ENCODE measurements around the gene MBNL1. TPM values are rescaled to one million over a fixed set of nuclear protein-coding genes. Genes with fewer than 3 reads are reported as not detected.
A peak's percentile ranks its signal among the peaks of the same experiment; 100 is the strongest.
"Not testable (repeated sequence)": the region's sequence is repeated elsewhere in the genome, so short reads cannot be mapped to it uniquely, and the experiment has no call there.

MBNL1 gene
- total RNA-seq, 5 donors from 2014 or later (not counting 1 experiment from before 2014, with no cell fraction given) = 408 to 705 (median 423) TPM

DNA sequence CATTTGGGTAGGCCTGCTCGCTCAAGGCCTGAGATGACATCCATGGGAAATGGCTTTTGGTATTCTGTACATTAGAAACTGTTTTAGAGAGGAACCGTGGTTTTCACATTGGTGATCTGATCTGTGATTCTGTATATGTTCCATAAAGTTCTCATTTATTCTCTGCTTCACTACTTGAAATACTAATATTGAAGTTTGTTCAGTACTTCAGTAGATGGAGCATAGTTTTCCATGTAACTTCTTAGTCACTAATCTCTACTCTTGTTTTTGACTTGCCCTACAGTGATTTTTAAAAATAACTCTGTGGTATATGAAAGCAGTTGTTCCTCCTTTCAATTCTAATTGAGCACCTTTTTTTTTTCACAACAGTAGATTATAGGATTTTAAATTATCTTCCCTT, 66.5 kb downstream of the MBNL1 start:
- ChIA-PET POLR2A (interaction anchor here in 1 of 2 donors (0.7 to 1.1 kb wide), 2 partner anchors 10 to 1976 kb away, joined by 3 to 4 read pairs; no protein-coding TSS in a partner anchor), CTCF (no interaction called here)
- H3K27me3 ChIP-seq (replicated peaks in 1 of 2; ENCODE audit: control insufficient read depth in 2 of 2, extremely low read depth in 1 of 2, insufficient read depth in 2 of 2, low read length in 1 of 2) = no peaks in the 10 kb centered on the region
- peak overlapping the region; percentile 11 for H3K27ac ChIP-seq (ENCODE audit: low read length)
- Mint-ChIP-seq H3K4me1 (peaks cover 87 to 91% (median 90%) of the 10 kb centered on the region in 3 donors), H3K36me3 (peaks cover 58% of the 10 kb centered on the region), H3K27me3 (no peaks in the 10 kb centered on the region), H3K4me3 (peak overlapping the region in 2 of 3 donors; percentile 17 to 36), H3K27ac (peak overlapping the region; percentile 66 to 68), H3K9me3 (peaks cover 0 to 3% (median 0%) of the 10 kb centered on the region in 3 donors)
- DNase-seq = no peak
- no peaks in the 10 kb centered on the region for H3K9me3 ChIP-seq
- peaks cover 0 to 33% of the 10 kb centered on the region in 2 donors for H3K36me3 ChIP-seq (ENCODE audit: control insufficient read depth in 2 of 2, extremely low read depth in 1 of 2, insufficient read depth in 1 of 2, low read length in 1 of 2)
- peaks cover 16 to 29% of the 10 kb centered on the region in 2 experiments for H3K4me1 ChIP-seq (ENCODE audit: control insufficient read depth in 1 of 2, extremely low read depth in 1 of 2, insufficient read depth in 2 of 2, low read length in 2 of 2)
- H3K4me3 ChIP-seq (ENCODE audit: control insufficient read depth in 1 of 2, extremely low read depth in 1 of 2, low read length in 1 of 2) = no peak overlapping the region
- peak in 2 of 4 experiments; percentile 11 to 23 for ATAC-seq (replicated peaks in 1 of 4)
- WGBS (ENCODE audit: insufficient coverage) = 90% methylated on average over 1 of the region's 2 CpGs

- H3K36me3 ChIP-seq (ENCODE audit: control insufficient read depth in 2 of 2, extremely low read depth in 1 of 2, insufficient read depth in 1 of 2, low read length in 1 of 2) = peaks cover 0 to 49% of the 10 kb centered on the region in 2 donors
- not testable (repeated sequence) for H3K27me3 Mint-ChIP-seq; DNase-seq; ATAC-seq (replicated peaks in 1 of 4); H3K27me3 ChIP-seq (replicated peaks in 1 of 2; ENCODE audit: control insufficient read depth in 2 of 2, extremely low read depth in 1 of 2, insufficient read depth in 2 of 2, low read length in 1 of 2); H3K4me3 ChIP-seq (ENCODE audit: control insufficient read depth in 1 of 2, extremely low read depth in 1 of 2, low read length in 1 of 2); H3K27ac ChIP-seq (ENCODE audit: low read length); H3K9me3 Mint-ChIP-seq; H3K9me3 ChIP-seq
- WGBS (ENCODE audit: insufficient coverage) = 99% methylated on average over 6 of the region's 6 CpGs
- CTCF ChIA-PET = interaction anchor here (0.6 to 0.9 kb wide), 2 partner anchors 8 to 52 kb away, joined by 3 read pairs; no protein-coding TSS in a partner anchor
- Mint-ChIP-seq H3K36me3 (peaks cover 65% of the 10 kb centered on the region), H3K4me1 (peaks cover 84 to 87% (median 86%) of the 10 kb centered on the region in 3 donors), H3K27ac (peak overlapping the region; percentile 28 to 70), H3K4me3 (peak overlapping the region in 1 of 3 donors; percentile 3)
- POLR2A ChIA-PET = interaction anchor here in 1 of 2 donors (1.1 kb wide), 1 partner anchor 19 kb away, joined by 5 read pairs; no protein-coding TSS in a partner anchor
- peaks cover 11 to 28% of the 10 kb centered on the region in 2 experiments for H3K4me1 ChIP-seq (ENCODE audit: control insufficient read depth in 1 of 2, extremely low read depth in 1 of 2, insufficient read depth in 2 of 2, low read length in 2 of 2)
Measured at GRCh38 chr3:152337337-152337736, 68.6 kb downstream of the MBNL1 start.

DNA sequence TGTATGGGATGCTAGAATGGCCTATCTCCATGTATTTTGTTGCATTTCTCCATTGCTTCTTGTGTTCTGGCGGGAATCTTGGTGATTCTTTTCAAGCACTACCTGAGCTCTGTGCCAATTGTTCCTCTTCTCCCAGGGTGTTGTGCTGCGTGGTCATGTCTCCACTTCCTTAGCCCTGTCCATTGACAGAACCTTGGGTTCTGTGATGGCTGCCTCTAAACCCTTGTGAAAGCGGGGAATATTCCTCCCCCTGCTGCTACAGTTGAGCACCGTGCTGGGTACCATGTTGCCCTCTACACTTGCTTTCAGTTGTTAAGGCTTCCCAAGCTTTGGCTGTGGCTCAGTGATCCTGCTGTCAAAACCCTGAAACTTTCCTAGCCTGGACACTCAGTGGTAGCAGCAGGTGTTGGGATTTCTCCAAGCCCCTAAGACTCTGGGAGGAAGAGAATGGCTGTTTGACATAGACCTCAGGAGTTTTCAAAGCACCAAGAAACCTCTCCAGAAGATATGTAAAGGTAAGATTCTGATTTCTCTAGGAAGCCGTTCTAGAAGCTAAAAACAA, 69.5 kb downstream of the MBNL1 start:
- no peak overlapping the region for H3K4me3 ChIP-seq (ENCODE audit: control insufficient read depth in 1 of 2, extremely low read depth in 1 of 2, low read length in 1 of 2)
- peaks cover 67% of the 10 kb centered on the region for H3K36me3 Mint-ChIP-seq
- H3K9me3 Mint-ChIP-seq = peaks cover 0 to 3% (median 0%) of the 10 kb centered on the region in 3 donors
- no peak overlapping the region for H3K27ac ChIP-seq (ENCODE audit: low read length)
- 93% methylated on average over 3 of the region's 5 CpGs for WGBS (ENCODE audit: insufficient coverage)
- peaks cover 82 to 85% (median 85%) of the 10 kb centered on the region in 3 donors for H3K4me1 Mint-ChIP-seq
- peak overlapping the region in 1 of 3 donors; percentile 19 for H3K4me3 Mint-ChIP-seq
- peak overlapping the region; percentile 51 to 58 for H3K27ac Mint-ChIP-seq
- no peaks in the 10 kb centered on the region for H3K27me3 ChIP-seq (replicated peaks in 1 of 2; ENCODE audit: control insufficient read depth in 2 of 2, extremely low read depth in 1 of 2, insufficient read depth in 2 of 2, low read length in 1 of 2)
- no peaks in the 10 kb centered on the region for H3K9me3 ChIP-seq
- CTCF ChIA-PET = interaction anchor here in 1 of 2 donors (0.9 kb wide), 1 partner anchor 19 kb away, joined by 3 read pairs; no protein-coding TSS in a partner anchor
- ATAC-seq (replicated peaks in 1 of 4) = no peak
- POLR2A ChIA-PET = interaction anchor here in 1 of 2 donors (0.7 kb wide), 2 partner anchors 53 to 64 kb away, joined by 3 read pairs; no protein-coding TSS in a partner anchor
- peaks cover 9 to 22% of the 10 kb centered on the region in 2 experiments for H3K4me1 ChIP-seq (ENCODE audit: control insufficient read depth in 1 of 2, extremely low read depth in 1 of 2, insufficient read depth in 2 of 2, low read length in 2 of 2)
- no peaks in the 10 kb centered on the region for H3K27me3 Mint-ChIP-seq
- no peak for DNase-seq
- peaks cover 0 to 56% of the 10 kb centered on the region in 2 donors for H3K36me3 ChIP-seq (ENCODE audit: control insufficient read depth in 2 of 2, extremely low read depth in 1 of 2, insufficient read depth in 1 of 2, low read length in 1 of 2)

DNA sequence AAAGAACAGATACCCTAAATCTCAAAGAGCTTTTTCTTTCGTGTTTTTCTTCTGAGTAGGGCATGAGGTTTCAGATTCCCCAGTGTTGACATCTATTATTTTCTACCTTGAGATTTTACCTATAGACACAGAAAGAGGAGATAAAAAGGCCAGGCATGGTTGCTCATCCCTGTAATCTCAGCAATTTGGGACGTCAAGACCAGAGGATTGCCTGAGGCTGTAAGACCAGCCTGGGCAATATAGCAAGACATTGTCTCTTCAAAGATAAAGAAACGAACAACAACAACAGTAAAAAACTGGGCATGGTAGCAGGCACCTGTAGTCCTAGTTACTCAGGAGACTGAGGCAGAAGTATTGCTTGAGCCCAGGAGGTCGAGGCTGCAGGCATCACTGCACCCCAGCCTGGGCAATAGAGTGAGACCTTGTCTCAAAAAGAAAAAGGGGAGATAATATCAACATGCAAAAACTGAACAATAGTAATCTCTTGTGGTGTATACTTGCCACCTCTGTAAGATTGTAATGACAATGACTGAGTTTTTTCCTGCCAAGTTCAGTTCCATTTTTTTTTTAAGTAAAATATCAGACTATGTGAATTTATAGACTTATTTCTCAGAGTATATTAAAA, 71.3 kb downstream of the MBNL1 start:
- Mint-ChIP-seq H3K4me3 (no peak overlapping the region), H3K27me3 (no peaks in the 10 kb centered on the region), H3K36me3 (peaks cover 73% of the 10 kb centered on the region), H3K9me3 (peaks cover 0 to 3% (median 0%) of the 10 kb centered on the region in 3 donors), H3K27ac (peak overlapping the region; percentile 75 to 80), H3K4me1 (peaks cover 80 to 85% (median 83%) of the 10 kb centered on the region in 3 donors)
- Histone ChIP-seq H3K4me1 (ENCODE audit: control insufficient read depth in 1 of 2, extremely low read depth in 1 of 2, insufficient read depth in 2 of 2, low read length in 2 of 2) (peaks cover 8 to 18% of the 10 kb centered on the region in 2 experiments), H3K4me3 (ENCODE audit: control insufficient read depth in 1 of 2, extremely low read depth in 1 of 2, low read length in 1 of 2) (no peak overlapping the region), H3K27ac (ENCODE audit: low read length) (no peak overlapping the region), H3K27me3 (replicated peaks in 1 of 2; ENCODE audit: control insufficient read depth in 2 of 2, extremely low read depth in 1 of 2, insufficient read depth in 2 of 2, low read length in 1 of 2) (no peaks in the 10 kb centered on the region), H3K36me3 (ENCODE audit: control insufficient read depth in 2 of 2, extremely low read depth in 1 of 2, insufficient read depth in 1 of 2, low read length in 1 of 2) (peaks cover 0 to 63% of the 10 kb centered on the region in 2 donors), H3K9me3 (no peaks in the 10 kb centered on the region)
- WGBS (ENCODE audit: insufficient coverage) = 70% methylated on average over 2 of the region's 4 CpGs
- DNase-seq (no peak), ATAC-seq (replicated peaks in 1 of 4) (no peak)
- POLR2A ChIA-PET = interaction anchor here in 1 of 2 donors (0.7 kb wide), 1 partner anchor 574 kb away, joined by 9 read pairs; no protein-coding TSS in a partner anchor
- CTCF ChIA-PET = interaction anchor here in 1 of 2 donors (0.7 to 1.2 kb wide), 2 partner anchors 12 to 92 kb away, joined by 3 to 4 read pairs; no protein-coding TSS in a partner anchor

DNA sequence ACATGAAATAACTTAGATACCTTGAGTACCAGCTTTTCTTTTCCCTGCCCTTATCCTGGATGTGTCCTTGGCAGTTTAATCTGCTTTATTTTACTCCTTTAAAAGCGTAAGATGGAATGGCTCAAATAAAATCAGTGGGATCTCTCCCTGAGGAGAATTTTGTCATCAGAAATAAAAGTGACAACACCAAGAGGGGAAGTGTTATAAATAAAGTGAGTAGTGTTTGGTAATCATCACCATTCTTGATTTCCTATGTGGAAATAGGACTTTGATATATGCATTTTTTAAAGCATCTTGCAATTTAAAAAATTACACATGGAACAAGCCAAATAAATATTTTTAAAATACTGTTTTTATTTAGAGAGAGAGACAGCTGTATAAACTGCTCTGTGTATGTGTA, 76.5 kb downstream of the MBNL1 start:
- POLR2A ChIA-PET = interaction anchor here in 1 of 2 donors (0.7 to 1.3 kb wide), 3 partner anchors 10 to 49 kb away, joined by 3 to 4 read pairs (median 3); no protein-coding TSS in a partner anchor
- Histone ChIP-seq H3K36me3 (ENCODE audit: control insufficient read depth in 2 of 2, extremely low read depth in 1 of 2, insufficient read depth in 1 of 2, low read length in 1 of 2) (peaks cover 0 to 51% of the 10 kb centered on the region in 2 donors), H3K27ac (ENCODE audit: low read length) (no peak overlapping the region), H3K4me3 (ENCODE audit: control insufficient read depth in 1 of 2, extremely low read depth in 1 of 2, low read length in 1 of 2) (no peak overlapping the region), H3K27me3 (replicated peaks in 1 of 2; ENCODE audit: control insufficient read depth in 2 of 2, extremely low read depth in 1 of 2, insufficient read depth in 2 of 2, low read length in 1 of 2) (no peaks in the 10 kb centered on the region), H3K4me1 (ENCODE audit: control insufficient read depth in 1 of 2, extremely low read depth in 1 of 2, insufficient read depth in 2 of 2, low read length in 2 of 2) (peaks cover 3 to 4% of the 10 kb centered on the region in 2 experiments), H3K9me3 (no peaks in the 10 kb centered on the region)
- DNase-seq = no peak
- no peaks in the 10 kb centered on the region for H3K9me3 Mint-ChIP-seq
- no peak for ATAC-seq (replicated peaks in 1 of 4)
- CTCF ChIA-PET = interaction anchor here in 1 of 2 donors (0.6 to 1.2 kb wide), 4 partner anchors 8 to 162 kb away, joined by 3 to 5 read pairs (median 3); no protein-coding TSS in a partner anchor
- H3K27me3 Mint-ChIP-seq = no peaks in the 10 kb centered on the region
- H3K4me1 Mint-ChIP-seq = peaks cover 50 to 56% (median 50%) of the 10 kb centered on the region in 3 donors
- H3K27ac Mint-ChIP-seq = peak overlapping the region; percentile 23 to 66
- WGBS (ENCODE audit: insufficient coverage) = no CpG with 5 or more reads among the region's 1 CpG
- H3K4me3 Mint-ChIP-seq = no peak overlapping the region
- H3K36me3 Mint-ChIP-seq = peaks cover 43% of the 10 kb centered on the region

DNA sequence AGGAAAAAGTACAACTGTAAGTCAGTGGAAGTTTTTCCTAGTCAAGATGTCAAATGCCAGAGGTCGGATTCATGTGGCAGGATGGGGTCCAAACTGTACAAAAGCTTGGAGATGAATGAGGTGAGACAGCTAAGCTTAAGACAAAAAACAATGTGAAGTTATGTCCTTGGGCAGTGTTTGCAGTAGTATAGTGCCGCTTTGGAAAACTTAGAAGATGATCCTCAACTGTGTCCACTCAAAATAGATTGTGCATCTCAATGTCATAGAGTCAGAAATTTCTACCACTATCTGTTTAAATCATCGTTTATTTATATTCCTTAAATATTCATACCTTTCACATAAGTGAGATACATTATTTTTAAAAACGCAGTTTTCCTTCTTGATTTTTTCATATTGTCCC, 77.3 kb downstream of the MBNL1 start:
- Histone ChIP-seq H3K36me3 (ENCODE audit: control insufficient read depth in 2 of 2, extremely low read depth in 1 of 2, insufficient read depth in 1 of 2, low read length in 1 of 2) (peaks cover 0 to 45% of the 10 kb centered on the region in 2 donors), H3K27ac (ENCODE audit: low read length) (no peak overlapping the region), H3K9me3 (no peaks in the 10 kb centered on the region), H3K27me3 (replicated peaks in 1 of 2; ENCODE audit: control insufficient read depth in 2 of 2, extremely low read depth in 1 of 2, insufficient read depth in 2 of 2, low read length in 1 of 2) (no peaks in the 10 kb centered on the region), H3K4me3 (ENCODE audit: control insufficient read depth in 1 of 2, extremely low read depth in 1 of 2, low read length in 1 of 2) (no peak overlapping the region), H3K4me1 (ENCODE audit: control insufficient read depth in 1 of 2, extremely low read depth in 1 of 2, insufficient read depth in 2 of 2, low read length in 2 of 2) (peaks cover 0 to 4% of the 10 kb centered on the region in 2 experiments)
- H3K27ac Mint-ChIP-seq = peak overlapping the region; percentile 26 to 56
- ChIA-PET POLR2A (interaction anchor here (0.6 to 1.3 kb wide), 5 partner anchors 11 to 129 kb away, joined by 3 to 4 read pairs (median 4); no protein-coding TSS in a partner anchor), CTCF (interaction anchor here (0.5 to 1.2 kb wide), 5 partner anchors 9 to 162 kb away, joined by 3 to 5 read pairs (median 3); no protein-coding TSS in a partner anchor)
- ATAC-seq (replicated peaks in 1 of 4) (no peak), DNase-seq (no peak)
- H3K27me3 Mint-ChIP-seq = no peaks in the 10 kb centered on the region
- peaks cover 45 to 51% (median 46%) of the 10 kb centered on the region in 3 donors for H3K4me1 Mint-ChIP-seq
- peaks cover 38% of the 10 kb centered on the region for H3K36me3 Mint-ChIP-seq
- peak overlapping the region in 1 of 3 donors; percentile 3 for H3K4me3 Mint-ChIP-seq
- WGBS (ENCODE audit: insufficient coverage) = 100% methylated on average over 2 of the region's 4 CpGs
- H3K9me3 Mint-ChIP-seq = no peaks in the 10 kb centered on the region
